ENCODE data around the gene C11orf86.

DNA sequence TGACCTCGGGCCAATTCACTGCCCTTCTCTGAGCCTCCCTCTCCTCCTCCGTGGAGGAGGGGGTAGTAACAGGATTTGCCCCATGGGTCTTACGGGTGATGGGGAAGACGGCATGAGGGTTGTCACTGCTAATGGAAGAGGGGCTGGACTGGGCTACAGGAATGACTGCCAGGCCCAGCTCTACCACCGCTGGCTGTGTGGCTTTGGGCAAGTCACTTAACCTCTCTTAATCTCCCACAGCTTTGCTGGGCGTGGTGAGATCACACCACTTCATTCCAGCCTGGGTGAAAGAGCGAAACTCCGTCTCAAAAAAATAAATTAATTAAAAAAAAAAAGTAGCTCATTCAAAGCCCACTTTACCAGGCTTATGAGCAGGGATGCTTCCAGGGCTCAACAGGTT, 50.6 kb downstream of the C11orf86 start:
- TF ChIP-seq FOXM1 (IDR thresholded peaks at IDR 0.05; ENCODE audit: borderline replicate concordance) (no peak), SUZ12 (IDR thresholded peaks at IDR 0.05) (no peak), ZNF384 (IDR thresholded peaks at IDR 0.05) (no peak), SP1 (IDR thresholded peaks at IDR 0.05) (no peak), BHLHE40 (IDR thresholded peaks at IDR 0.05; ENCODE audit: borderline replicate concordance) (no peak), FOXA1 (IDR thresholded peaks at IDR 0.05) (no peak), ARNT (IDR thresholded peaks at IDR 0.05) (no peak), TARDBP (IDR thresholded peaks at IDR 0.05) (no peak), ELF4 (IDR thresholded peaks at IDR 0.05) (no peak), LEF1 (IDR thresholded peaks at IDR 0.05; ENCODE audit: borderline replicate concordance) (no peak)
- TF ChIP-seq, protein P1, sequence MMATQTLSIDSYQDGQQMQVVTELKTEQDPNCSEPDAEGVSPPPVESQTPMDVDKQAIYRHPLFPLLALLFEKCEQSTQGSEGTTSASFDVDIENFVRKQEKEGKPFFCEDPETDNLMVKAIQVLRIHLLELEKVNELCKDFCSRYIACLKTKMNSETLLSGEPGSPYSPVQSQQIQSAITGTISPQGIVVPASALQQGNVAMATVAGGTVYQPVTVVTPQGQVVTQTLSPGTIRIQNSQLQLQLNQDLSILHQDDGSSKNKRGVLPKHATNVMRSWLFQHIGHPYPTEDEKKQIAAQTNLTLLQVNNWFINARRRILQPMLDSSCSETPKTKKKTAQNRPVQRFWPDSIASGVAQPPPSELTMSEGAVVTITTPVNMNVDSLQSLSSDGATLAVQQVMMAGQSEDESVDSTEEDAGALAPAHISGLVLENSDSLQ (IDR thresholded peaks at IDR 0.05) = no peak
